Germinal center (tissue), 1 donor: ENCODE data around the gene FAM114A2.
"Not testable (repeated sequence)": the region's sequence is repeated elsewhere in the genome, so short reads cannot be mapped to it uniquely, and the experiment has no call there.

Experiments
- DNase-seq: peaks from one replicate; pipeline ENCODE4 v3.0.0; 2012; ENCODE audit warnings: mixed read lengths, low spot score

Gene FAM114A2

DNA sequence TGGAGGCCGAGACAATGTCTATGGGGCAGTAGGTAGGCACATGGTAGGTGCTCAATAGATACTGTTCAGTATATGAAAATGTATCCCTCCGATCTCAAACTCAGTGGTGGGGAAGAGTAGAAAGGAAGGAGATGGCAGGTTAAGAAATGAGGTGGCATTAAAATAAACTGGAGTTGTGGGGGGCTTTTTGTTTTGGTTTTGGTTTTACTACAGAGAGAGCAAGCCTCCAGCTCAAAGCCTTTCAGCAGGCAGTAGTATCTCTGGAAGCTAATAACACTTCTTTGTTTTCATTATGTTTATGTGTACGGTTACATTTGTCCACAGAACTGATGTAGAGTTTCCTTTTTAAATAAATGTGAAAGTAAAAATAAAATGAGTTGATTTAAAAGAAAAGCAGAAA, 8.6 kb upstream of the FAM114A2 start:
- no peak for DNase-seq

DNA sequence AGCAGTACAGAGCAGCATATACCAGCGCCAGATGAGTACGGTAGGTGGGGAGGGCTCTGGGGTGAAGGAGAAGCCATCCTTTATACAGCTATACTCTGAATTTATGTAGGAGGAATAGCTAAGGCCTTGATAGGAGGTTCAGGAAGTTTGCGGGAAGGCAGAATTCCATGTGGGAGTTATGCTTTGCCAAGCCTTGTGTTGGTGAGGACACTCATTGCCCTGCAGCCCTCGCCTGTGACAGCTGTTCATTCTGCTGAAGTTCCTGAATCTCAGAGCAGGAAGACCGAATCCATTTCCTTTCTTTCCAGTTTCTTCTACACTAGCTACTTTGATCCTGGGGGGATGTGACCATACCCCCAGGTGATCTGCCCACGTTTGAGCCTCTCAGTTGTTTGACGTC, 7.8 kb upstream of the FAM114A2 start:
- DNase-seq, result no peak

DNA sequence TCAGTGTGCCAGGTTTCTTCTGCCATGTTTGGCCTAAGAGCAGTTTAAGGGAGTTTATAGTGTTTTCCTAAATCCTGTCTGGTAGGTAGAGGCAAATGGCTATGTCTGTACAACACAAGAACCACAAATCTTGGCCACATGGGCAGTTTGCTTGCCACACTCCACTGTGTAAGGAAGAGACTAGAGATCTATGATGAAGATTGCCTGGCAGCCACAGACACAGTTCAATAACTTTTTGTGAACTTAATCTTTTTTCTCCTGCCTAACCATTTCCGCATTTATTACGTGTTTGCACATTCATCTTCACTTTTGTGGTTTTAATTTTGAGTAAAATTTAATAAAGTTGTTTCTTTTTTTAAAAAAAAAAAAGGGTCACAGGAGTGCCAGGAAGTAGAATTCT, 5.9 kb upstream of the FAM114A2 start:
- no peak for DNase-seq

DNA sequence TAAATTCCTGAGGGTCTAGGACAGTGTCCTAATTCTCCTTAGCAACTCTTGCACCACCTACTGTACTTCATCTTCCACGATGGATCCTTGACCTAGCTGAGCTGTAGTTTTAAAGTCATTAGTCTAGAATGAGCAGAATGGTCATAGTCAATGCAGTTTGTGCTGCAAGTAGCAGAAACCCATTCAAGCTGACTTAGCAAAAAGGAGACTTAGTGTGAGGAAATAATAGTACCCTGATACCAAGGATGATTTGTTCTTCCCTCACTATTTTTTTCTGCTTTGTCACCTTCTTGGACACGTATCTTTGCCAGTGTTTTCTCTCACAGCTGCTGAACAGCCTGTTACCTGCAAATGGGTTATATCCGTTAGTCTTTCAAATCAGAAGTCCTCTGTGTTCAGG, 5.4 kb upstream of the FAM114A2 start:
- DNase-seq, result no peak

DNA sequence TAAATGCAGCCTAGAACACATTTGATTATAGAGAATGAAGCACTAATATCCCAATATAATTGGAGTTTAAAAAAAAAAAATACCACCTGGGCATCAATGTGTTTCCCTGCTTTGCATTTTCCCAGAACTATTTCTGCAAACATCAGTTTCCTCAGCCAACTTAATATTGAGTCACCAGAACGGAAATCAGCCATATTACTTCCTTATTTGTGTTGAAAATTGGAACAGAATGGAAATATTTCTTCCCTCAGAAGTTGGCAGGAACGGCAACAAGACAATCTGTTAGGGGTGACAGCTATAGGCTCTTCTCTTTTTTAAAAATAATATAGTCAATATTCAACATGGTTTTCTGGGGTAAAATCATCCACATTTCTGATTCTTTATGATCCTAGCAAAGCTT, 4.1 kb upstream of the FAM114A2 start:
- DNase-seq, result no peak

DNA sequence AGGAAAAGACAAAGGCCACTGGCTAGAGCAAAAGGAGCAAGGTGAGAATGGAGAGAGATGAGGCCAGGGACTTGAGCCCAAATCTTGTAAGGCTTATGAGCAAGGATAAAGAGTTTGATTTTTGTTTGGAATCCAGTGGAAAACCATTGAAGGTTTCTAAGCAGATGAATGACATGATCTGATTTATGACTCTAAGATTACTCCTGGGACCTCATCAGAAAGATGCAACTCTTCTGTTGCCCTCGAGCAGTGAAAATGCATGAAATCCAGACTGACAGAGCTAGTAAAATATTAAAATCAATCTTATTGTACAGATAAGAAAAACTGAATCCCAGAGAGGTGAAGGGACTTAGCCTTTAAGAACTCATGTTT, 734 bp upstream of the FAM114A2 start:
- DNase-seq, result no peak

DNA sequence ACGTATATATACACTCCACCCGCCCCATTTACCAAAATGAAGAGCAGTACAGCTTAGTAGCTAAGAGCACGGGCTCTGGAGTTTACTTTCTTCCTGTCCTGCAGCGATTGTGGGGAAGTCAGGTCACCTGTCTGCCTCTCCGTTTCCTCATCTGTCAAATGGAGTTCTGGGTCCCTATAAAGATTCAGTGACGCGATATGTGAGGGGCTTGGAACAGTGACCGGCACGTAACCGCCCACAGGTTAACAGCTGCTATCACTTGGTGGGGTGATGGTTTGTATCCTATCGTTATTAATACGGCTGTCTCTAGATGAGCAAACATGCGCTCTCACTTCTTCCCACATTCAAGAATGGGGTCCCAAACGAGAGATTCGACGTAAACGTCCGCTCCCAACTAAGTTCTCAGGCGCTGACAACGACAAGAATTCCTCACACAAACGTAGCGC, 426 bp downstream of the FAM114A2 start:
- peak; percentile 59 for DNase-seq

DNA sequence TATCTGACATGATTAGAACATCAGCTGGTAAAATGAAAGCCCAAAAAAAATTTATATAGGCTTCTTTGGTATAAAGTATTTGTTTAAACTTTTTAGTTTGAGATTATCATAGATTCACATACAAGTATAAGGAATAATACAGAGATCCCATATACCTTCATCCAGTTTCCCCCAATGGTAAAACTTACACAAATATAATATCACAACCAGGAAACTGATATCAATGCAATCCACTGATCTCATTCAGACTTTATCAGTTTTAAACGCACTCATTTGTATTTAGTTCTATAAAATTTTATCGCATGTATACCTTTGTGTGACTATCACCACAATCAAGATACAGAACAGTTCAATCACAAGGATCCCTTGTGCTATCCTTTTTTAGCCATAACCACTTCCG, 3.8 kb downstream of the FAM114A2 start:
- DNase-seq, result no peak

DNA sequence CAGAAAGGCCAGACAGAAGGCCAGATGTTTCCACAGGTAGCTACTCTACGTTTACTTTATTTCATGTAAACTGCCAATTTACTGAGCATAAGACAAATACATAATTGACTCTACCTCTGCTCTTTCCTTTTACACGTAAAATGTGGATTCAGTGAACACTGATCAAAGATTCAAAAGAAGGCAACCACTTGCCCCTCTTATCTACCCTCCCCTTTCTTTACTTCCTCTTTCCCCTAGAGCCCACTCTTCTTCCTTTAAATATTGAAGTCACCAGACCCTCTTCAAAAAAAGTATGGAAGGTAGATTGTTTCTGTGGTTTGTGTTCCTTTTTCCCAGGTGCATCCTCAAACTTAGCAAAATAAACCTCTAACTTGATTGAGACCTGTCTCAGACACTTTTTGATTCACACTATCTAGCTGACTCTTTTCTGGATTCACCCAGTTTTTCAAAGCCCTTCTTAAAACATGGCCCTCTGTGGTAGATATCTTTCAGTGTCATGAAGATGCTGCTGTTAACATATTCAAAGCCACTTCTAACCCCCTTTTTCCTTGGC, 6.7 kb downstream of the FAM114A2 start:
- no peak for DNase-seq

DNA sequence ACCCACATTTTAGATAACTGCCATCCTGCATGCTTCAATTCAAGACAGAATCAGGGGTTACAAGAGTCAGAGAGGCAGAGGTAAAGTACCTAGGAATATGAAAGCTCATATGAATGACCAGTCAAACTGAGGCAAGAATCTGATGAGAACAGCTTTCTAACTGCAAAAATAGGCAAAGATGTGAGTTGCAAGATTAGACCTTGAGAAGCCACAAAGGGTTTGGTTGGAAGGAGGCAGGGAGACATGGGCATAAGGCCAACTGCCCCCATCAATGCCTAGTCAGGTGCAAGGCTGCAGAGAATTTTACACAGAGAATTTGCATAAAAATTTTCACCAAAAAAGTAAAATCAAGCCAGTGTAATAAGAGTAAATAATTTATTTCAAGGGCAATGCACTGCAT, 12.8 kb downstream of the FAM114A2 start:
- DNase-seq, result no peak

DNA sequence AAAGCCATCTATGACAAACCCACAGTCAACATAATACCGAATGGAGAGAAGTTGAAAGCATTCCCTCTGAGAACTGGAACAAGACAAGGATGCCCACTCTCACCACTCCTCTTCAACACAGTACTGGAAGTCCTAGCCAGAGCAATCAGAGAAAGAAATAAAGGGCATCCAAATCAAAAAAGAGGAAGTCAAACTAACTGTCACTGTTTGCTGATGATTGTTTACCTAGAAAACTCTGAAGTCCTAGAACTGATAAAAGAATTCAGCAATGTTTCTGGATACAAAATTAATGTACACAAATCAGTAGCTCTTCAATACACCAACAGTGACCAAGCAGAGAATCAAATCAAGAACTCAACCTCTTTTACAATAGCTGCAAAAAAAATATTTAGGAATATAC, 19.8 kb downstream of the FAM114A2 start:
- DNase-seq, result not testable (repeated sequence)

DNA sequence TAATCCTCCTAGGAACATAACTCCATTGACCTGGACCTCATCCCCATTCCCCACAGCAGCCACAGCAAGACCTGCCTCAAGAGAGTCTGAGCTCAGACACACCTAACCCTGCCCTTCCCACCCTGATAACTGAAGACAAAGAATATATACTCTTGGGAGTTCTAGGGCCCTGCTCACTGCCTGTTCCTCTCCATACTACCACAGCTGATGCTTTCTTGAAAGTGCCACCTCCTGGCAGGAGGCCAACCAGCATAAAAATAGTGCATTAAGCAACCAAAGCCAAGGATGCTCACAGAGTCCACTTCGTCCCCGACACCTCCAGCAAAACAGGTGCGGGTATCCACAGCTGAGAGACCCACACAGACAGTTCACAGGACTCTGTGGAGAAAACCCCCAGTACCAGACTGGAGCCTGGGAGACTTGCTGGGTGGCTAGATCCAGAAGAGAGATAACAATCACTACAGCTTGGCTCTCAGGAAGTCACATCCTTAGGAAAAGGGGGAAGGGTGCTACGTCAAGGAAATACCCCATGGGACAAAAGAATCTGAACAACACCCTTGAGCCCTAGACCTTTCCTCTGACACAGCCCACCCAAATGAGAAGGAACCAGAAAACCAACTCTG, 23.5 kb downstream of the FAM114A2 start:
- no peak for DNase-seq

DNA sequence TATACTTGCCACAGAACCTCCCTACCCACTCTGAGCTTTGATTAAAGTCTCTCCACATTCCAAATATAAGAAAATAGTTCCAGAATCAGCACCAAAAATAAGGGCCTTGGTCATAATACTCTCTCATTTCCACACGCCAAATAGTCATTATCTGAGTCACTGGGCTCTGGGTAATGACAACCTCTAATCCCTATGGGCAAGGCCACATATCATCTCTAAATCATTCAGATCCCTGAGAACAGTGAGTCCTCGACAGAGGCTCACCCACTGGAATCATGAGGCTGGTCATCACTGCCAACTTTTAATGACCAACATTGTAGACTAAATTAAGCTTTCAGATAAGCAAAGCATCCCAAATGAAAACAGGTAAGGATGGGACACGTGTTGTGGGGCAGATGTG, 28.1 kb downstream of the FAM114A2 start:
- no peak for DNase-seq

DNA sequence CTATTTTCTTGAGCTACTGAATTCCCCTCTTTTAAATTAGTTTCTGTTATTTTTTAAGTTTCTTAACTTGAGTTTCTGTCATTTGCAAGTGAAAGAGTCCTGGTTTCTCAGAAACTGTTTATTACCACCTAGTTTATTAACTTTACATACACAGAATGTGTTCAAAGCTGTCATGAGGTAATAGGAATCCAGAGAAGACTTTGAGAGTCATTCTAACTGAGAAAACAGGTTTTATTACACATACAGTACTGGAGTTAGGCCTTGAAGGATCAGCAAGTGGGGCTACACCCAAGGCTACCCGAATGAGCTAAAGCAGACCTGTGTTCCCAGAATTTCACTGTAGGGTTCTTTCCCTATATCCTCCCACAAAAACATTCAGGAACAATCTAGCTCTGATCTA, 33.1 kb downstream of the FAM114A2 start:
- no peak for DNase-seq

DNA sequence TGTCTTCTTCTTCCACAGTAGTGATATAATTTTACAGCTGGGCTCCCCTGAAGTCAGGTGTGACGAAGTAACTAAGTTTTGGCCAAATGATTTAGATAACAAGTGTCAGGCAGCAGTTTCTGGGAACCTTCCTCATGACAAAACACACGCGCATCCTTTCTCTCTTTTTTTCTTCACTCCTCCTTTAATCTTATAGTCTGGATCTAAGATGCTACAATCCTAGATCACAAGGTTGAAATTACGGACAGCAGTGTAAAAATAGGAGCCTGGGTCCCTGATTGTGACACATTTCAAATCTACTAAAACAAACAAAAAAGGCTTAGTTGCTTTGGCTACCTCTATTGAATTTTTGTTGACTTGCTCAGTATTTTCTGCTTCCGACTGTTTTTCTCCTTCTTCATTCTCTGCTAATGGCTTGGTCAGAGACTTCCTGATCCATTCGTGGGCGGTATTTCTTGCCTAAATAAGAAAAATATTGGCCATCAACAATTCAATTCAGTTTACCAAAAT, 36.1 kb downstream of the FAM114A2 start:
- no peak for DNase-seq

DNA sequence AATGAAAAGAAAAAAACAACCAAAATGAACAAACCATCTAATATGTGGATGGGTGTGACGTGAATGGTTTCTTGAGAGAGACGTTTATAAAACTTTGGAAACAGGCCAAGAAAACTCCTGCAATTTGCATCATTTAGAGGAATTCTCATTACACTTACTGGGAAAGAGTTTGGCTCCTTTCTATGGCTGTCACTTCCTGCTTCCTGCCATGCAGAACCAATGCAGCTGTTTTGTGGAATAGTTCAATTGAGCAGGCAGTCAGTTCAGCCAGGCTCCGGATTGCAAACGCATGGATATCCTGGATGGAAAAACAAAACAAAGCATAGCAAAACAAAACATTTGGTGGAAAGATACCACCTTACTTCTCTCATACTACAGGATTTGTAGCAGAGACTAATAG, 36.6 kb downstream of the FAM114A2 start:
- no peak for DNase-seq

DNA sequence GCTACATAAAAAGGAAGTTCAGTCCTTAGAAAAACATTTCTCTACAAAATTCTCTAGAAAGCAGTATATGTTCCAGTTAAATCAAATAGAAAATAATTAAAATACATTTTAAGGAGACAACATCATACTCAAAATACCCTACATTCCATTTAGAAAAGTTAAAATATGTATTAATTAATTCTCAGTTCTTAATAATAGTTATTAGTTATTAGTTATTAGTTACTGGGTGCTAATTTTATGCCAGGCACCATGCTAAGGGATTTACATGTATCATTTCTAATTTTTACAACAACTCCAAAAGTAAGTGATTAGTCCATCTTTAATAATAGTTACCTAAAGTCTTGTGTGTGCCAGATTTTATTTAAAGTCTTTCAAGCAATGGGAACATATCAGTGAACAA, 38.0 kb downstream of the FAM114A2 start:
- no peak for DNase-seq

DNA sequence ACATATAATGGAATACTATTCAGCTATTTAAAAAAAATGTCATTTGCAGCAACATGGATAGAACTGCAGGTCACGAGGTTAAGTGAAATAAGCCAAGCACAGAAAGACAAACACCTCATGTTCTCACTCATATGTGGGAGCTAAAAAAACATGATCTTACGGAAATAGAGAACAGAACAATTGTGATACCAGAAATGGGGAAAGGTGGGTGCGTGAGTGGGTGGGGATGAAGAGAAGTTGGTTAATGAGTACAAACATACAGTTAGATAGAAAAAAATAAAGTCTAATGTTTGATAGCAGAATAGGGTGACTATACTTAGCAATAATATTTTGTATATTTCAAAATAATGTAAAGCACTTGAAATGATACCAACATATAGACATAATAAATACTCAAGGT, 38.7 kb downstream of the FAM114A2 start:
- DNase-seq, result no peak

DNA sequence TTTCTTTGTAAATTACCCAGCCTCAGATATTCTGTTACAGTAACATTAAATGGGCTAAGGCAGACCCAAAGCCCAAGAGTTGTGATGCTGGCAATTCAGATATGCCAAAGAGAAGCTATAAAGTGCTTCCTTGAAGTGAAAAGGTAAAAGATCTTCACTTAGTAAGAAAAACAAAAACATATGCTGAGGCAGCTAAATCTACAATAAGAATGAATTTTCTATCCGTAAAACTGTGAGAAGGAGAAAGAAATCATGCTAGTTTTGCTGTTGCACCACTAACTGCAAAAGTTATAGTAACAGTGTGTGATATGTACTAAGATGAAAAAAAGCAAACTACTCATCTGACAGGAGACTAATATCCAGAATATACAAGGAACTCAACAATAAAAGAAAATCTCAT, 39.9 kb downstream of the FAM114A2 start:
- DNase-seq, result no peak

DNA sequence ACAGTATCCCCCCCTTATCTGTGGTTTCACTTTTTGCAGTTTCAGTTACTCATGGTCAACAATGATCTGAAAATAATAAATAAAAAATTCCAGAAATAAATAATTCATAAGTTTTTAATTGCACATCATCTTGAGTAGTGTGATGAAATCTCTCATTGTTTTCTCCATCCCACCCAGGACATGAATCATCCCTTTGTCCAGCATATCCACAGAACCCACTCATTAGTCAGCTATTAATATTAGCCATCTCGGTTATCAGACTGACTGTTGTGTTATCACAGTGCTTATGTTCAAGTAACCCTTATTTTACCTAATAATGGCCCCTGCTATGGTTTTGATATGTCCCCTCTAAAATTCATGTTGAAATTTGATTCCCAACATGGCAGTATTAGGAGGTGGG, 40.7 kb downstream of the FAM114A2 start:
- no peak for DNase-seq

DNA sequence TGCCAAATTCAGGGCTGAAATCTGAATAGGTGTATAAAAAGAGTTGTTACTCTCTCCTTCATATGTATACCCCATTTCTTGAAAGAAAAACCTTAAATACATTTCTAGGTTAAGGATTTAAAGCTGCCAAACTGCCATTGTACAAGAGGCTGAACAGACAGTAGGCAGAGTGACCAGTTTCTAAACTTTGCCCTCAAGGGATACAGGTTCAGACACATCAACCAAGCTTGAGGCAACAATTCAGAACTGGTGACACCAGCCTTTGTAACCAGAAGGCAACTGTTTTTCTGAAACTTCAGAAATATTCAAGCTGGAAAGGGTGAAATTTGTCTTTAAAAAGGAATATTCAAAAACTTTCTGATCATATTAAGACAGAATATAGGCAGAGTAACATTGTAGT, 47.5 kb downstream of the FAM114A2 start:
- no peak for DNase-seq

DNA sequence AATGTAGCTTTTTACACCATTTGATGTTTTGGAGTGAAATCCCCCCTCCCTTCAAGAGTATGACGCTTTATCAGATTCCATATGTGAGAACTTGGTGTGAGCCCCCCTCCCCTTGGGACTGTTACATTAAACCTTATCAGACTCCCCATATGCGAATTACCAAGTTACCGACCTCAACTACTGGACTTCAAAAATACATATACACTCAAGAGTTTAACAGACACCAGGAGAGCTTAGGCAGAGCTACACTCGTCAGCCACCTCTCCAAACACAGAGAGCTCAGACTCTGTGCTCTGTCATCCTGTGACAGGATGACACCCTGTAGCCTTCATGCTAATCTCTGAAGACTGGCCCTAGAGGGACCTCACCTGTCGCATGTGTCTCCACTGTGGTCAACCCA, 50.2 kb downstream of the FAM114A2 start:
- DNase-seq, result no peak

DNA sequence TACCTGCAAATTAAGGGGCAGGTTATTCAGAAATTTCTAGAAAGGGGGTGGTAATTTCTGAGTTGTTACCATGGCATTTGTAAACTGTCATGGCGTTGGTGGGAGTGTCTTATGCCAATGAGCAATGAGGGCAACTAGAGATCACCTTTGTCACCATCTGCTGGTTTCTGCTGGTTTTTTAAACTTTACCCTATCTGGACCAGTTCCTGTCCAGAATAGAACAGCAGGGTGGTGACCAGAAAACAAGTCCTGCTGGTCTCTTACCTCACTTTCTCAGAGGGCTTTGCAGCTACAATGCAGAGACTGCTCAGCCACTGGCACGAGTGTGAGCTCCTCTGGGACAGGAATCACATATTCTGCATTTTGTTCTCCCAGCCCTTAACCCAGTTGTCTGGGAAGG, 51.4 kb downstream of the FAM114A2 start:
- DNase-seq, result no peak

DNA sequence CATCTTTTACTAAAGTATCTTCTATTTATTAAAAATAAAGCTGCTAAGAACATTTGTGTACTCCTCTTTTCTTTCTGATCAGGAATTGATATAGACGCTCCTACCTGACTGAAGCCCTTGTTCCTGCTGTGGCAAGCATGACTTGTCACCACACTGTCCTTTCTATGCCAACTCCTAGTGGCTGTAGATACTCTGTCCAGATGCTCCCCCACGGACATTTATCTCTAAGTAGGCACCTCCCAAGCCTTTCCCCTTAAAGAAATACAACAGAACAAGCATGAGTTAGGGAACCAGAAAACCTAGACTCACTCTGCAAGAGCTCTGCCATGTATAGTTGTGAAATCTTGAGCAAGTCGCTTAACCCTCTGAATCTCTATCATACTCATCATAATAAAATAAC, 53.2 kb downstream of the FAM114A2 start:
- DNase-seq, result no peak
